ENCODE measurements around the gene GPC5. TPM values are rescaled to one million over a fixed set of nuclear protein-coding genes. Genes with fewer than 3 reads are reported as not detected.

The GPC5 gene
- total RNA-seq, 1 donor from 2014 or later, result 0.17 TPM

DNA sequence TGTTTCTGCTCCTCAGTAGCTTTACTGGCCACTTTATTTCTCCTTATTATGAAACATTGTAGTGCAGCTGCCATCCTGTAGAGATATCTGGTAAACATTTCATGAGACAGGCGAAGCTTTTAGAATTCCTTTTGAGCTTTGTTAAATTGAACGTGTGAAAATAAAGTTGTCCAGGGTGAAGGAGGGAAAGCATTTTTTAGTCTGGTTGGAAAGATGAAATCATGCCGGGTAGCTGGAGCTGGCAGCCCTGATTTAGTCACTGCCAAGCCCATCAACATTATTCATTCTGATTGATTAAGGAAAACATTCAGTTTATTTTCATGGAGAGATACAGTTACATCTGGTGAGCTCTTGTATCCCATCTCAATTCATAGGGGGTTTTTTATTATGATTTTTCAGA lies 1502.0 kb downstream of the GPC5 start:
- TF ChIP-seq CTCF (IDR thresholded peaks at IDR 0.05; ENCODE audit: insufficient read depth, low read length, poor library complexity, severe bottlenecking), result no peak
- no peaks in the 10 kb centered on the region for H3K36me3 ChIP-seq (ENCODE audit: control insufficient read depth, insufficient read depth, low read length)
- no peaks in the 10 kb centered on the region for H3K27me3 ChIP-seq (ENCODE audit: control insufficient read depth, insufficient read depth, low read length)
- DNase-seq (ENCODE audit: low read depth), result no peak
- no peak overlapping the region for H3K4me3 ChIP-seq (ENCODE audit: low read depth, low read length)

DNA sequence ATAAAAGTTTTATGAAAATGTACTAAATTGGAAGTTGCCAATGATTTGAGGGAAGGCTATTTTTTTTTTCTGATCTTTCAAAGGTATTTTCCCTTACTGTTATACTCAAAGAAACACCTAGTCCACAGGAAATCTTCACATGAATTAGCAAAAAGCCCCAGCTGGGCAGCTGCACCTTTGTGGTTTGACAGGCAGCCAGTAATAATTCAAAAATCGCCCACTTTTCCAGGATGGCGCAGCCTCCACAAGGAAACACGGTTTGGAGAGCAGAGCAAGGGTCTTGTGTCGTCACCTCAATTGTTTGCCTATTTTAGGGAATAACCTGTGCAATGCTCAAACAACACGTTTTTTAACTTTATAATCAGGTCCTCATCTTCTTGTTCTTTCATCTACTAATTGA lies 1503.3 kb downstream of the GPC5 start:
- TF ChIP-seq CTCF (IDR thresholded peaks at IDR 0.05; ENCODE audit: insufficient read depth, low read length, poor library complexity, severe bottlenecking), result no peak
- H3K27me3 ChIP-seq (ENCODE audit: control insufficient read depth, insufficient read depth, low read length), result no peaks in the 10 kb centered on the region
- DNase-seq (ENCODE audit: low read depth), result no peak
- H3K36me3 ChIP-seq (ENCODE audit: control insufficient read depth, insufficient read depth, low read length), result no peaks in the 10 kb centered on the region
- H3K4me3 ChIP-seq (ENCODE audit: low read depth, low read length), result no peak overlapping the region

DNA sequence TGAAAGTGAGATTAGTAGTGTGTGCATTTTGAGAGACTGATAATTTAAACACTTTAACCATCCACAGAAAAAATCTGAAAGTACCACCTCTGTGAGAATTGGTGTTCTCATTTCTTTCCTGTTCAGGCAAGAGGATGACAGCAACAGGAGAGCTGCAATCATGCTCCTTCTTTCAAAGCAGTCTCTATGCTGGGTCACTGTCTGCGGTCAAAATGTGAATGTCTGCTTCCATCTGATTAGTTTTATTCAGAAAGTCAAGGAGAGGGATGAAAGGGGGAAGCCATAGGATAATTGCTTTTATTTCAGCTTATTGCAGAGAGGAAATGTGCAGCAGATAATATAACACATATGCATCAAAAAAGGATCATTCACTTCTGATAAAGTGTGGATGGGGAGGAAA lies 1514.2 kb downstream of the GPC5 start:
- no peak for DNase-seq (ENCODE audit: low read depth)
- no peaks in the 10 kb centered on the region for H3K27me3 ChIP-seq (ENCODE audit: control insufficient read depth, insufficient read depth, low read length)
- H3K36me3 ChIP-seq (ENCODE audit: control insufficient read depth, insufficient read depth, low read length), result no peaks in the 10 kb centered on the region
- no peak overlapping the region for H3K4me3 ChIP-seq (ENCODE audit: low read depth, low read length)
- TF ChIP-seq CTCF (IDR thresholded peaks at IDR 0.05; ENCODE audit: insufficient read depth, low read length, poor library complexity, severe bottlenecking), result no peak

- DNase-seq (ENCODE audit: low read depth), result no peak
- Histone ChIP-seq H3K27me3 (ENCODE audit: control insufficient read depth, insufficient read depth, low read length) (no peaks in the 10 kb centered on the region), H3K4me3 (ENCODE audit: low read depth, low read length) (no peak overlapping the region), H3K36me3 (ENCODE audit: control insufficient read depth, insufficient read depth, low read length) (no peaks in the 10 kb centered on the region)
- TF ChIP-seq CTCF (IDR thresholded peaks at IDR 0.05; ENCODE audit: insufficient read depth, low read length, poor library complexity, severe bottlenecking), result no peak
Measured at GRCh38 chr13:92913840-92914239, 1515.4 kb downstream of the GPC5 start.

Other genes with a start within 250 kb of the GPC5 start
- gene MIR17HG, start 50.9 kb upstream of the GPC5 start, total RNA-seq, result 3.4 and 5.8 TPM in 2 replicates